Right forelimb (tissue), 1 donor: ENCODE measurements around the gene FDPS.
"Not testable (repeated sequence)": the region's sequence is repeated elsewhere in the genome, so short reads cannot be mapped to it uniquely, and the experiment has no call there.

Experiments
- DNase-seq: peaks from one replicate; pipeline ENCODE4 v3.0.0-alpha.2; 2018

The FDPS gene

DNA sequence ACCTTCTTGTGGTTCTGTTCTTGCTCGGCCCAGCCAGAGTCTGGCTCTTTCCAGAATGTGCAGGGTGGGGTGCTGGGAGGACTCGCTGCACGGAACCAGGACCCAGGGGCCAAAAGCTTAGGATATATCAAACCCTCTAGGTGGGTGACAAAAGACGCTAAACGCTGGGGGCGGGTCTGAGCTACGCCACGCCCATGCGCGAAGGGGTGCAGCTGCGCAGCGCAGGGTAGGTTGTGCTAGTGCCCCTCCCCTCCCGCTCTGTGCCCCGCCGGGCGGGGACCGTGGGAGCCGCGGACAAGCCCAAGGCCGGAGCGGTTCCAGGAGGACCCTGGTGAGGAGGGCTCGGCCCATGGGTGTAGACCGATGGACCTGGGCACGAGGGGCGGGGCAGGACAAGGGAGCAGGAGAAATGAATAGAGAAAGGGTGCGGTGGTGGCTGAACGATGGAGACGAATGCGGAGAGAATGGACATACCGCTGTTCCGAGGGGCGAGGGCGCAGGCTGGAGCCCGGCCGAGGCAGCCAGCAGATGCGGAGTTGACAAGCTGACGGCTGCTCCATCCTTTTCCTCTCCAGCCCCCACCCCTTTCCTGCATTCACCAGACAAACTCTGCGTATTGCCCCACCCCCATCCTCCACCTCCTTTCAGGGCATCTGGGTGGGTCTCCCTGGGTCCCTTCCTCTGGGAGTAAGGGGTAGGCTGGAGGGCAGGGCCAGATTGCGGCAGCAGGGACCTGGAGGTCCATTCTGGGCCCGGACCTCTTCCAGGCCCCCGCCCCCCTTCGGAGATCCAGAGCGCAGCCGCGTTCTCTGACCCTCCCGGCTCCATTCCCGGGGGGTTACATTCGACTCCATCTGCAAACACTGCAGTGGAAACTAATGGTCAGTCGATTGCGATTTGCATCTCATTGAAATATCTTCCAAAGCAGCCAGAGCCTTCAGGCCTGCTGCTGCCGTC, 12.3 kb downstream of the FDPS start, which contains the start of gene RUSC1:
TSS of gene RUSC1 (plus strand) at position 234 of the 957 bp plus-strand sequence. CDS start 880 bp downstream, outside the sequence.
- DNase-seq, result peak; percentile 81

DNA sequence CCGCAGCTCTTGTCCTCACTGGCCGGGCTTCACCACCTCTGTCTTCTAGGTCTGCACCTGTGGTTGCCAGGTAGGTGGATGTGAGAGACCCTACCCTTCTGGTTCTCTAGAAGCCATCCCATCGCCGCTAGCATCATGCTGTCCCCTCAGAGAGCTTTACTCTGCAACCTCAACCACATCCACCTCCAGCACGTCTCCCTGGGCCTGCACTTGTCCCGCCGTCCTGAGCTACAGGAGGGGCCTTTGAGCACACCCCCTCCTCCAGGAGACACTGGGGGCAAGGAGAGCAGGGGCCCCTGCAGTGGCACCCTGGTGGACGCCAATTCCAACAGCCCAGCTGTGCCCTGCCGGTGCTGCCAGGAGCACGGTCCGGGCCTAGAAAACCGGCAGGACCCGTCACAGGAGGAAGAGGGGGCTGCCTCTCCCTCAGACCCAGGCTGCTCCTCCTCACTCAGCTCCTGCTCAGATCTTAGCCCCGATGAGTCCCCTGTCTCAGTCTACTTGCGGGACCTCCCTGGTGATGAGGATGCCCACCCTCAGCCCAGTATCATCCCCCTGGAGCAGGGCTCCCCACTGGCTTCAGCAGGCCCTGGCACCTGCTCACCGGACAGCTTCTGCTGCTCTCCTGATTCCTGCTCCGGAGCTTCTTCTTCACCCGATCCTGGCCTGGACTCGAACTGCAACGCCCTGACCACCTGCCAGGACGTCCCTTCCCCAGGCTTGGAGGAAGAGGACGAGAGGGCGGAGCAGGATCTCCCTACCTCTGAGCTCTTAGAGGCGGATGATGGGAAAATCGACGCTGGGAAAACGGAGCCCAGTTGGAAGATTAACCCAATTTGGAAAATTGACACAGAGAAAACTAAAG, 13.2 kb downstream of the FDPS start:
- DNase-seq, result no peak

DNA sequence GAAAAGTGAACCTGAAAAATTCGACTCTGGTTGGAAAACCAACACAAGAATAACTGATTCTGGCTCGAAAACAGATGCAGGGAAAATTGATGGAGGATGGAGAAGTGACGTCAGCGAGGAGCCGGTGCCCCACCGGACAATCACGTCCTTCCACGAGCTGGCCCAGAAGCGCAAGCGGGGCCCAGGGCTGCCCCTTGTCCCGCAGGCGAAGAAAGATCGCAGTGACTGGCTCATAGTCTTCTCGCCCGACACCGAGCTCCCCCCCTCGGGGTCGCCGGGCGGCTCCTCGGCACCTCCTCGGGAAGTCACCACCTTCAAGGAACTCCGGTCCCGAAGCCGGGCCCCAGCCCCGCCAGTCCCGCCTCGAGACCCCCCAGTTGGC, 13.9 kb downstream of the FDPS start:
- DNase-seq, result peak; percentile 82

DNA sequence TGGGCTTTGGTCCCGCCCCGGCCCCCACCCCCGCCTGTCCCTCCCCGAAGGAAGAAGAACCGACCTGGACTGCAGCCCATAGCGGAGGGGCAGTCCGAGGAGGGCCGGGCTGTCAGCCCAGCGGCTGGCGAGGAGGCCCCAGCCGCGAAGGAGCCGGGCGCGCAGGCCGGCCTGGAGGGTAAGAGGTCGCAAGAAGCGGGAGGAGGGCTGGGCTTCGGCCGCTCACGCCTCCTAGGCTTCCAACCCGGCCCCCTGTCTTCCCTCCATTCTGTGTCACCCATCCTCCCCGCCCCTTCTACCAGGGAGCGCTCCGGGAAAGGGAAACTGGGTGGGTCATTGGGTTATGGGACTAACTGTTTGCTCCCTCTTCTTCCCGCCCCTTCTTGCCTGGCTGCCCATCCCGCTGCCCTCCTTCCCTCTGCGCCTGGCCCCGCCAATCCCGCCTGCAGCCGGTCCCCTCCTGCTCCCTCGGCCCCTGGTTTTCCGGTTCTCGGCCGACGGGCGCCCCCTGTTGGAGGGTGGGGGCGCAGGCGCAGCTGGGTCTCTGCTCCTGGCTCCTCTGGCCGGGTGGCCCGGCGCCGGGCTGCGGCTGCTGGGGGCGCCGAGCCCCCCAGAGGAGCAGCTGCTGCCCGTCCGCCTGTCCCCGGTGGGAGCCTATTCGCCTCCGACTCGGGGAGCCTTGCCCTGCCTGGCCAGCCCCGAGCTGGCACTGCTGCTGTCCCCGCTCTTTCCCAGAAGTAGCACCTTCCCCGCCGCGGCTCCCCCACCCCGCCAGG, 14.5 kb downstream of the FDPS start:
- DNase-seq, result peak; percentile 96

DNA sequence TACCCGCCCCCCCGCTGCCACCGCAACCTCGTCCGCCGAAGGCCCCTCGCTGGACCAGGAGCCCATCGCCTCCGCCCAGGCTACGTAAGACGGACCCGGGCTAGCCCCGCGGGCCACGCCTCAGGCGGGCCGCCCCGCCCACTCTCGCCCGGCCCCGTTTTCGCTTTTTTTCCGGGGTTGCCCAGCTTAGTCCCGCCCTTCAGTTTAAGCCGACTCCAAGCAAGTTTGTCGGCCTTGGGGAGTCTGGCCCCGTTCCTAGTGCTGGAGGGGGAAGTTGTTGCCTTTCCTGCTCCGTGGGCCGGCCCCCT, 15.0 kb downstream of the FDPS start:
- peak; percentile 93 for DNase-seq

DNA sequence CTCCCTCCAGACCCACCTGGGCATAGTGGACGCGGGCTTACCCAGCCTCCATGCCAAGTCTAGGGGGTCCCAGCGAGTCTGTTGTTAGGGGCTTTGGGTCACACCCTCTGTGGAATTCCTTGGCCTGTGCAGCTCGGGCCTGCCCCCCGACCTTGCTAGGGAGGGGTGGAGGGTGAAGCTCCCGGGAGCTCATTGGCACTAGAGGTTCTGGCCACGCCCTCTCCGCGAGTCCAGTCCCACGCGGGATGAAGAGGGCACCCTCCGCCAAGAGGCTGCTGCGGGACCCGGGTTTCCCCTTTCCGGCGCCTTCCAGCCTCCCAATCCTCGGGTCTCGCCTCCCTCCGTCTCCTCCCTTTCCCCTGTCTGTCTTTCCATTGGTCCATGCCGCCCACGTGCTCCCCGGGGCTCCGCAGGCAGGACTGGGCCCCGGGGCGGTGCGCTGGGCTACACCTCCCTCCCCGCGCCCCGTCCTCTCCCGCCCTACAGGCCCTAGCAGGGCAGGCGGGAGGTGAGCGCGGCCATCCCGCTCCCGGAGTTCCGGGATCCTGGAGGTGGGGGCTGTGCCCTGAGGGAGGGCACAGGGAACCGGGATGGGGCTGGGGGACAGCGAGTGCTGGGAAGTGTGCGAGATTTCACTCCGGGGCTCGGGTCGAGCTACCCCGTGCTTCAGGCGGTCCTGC, 15.5 kb downstream of the FDPS start:
- peak; percentile 94 for DNase-seq

DNA sequence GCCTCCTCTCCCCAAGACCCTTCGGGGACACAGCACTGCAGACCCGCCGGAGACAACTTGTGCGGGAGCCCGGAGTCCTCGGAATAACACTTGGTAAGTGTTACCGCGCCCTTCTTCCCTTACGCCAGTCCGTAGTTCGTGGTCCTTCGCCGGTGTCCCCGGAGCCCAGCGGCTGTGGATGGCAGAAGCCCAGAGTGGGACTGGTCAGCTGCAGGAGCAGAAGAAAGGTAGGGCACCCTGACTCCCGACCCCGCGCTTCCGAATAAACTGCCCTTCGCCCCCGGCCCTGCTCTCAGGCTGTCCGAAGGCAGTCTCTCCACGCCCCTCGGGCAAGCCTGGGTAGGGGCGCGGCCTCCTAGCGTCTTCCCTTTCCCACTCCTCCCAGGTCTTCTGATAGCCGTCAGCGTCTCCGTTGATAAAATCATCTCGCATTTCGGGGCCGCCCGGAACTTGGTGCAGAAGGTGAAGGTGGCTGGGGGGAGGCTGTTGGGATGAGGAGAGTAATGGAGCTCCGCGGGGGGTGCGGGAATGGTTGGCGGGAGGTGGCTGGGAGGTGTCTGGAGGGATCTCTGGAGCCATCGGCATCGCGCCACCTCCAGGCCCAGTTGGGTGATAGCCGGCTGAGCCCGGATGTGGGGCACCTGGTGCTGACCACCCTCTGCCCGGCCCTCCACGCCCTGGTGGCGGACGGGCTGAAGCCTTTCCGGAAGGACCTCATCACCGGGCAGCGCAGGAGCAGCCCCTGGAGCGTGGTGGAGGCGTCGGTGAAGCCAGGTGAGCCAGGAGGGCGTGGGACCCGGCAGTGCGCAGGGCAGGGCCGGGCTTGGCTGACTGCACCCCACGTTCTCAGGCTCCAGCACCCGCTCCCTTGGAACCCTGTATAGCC, 16.3 kb downstream of the FDPS start:
- DNase-seq, result peak; percentile 63

DNA sequence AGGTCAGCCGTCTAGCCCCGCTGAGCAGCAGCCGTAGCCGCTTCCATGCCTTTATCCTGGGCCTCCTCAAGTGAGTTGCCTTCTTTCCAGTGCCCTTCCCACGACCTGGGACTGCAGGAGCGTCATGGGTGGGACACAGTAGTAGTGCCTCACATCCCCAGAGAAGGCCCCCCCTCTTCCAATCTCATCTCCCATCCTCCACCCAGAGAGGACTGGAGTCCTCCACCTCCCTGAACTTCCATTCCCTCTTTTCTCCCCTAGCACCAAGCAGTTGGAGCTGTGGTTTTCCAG, 16.9 kb downstream of the FDPS start:
- no peak for DNase-seq

DNA sequence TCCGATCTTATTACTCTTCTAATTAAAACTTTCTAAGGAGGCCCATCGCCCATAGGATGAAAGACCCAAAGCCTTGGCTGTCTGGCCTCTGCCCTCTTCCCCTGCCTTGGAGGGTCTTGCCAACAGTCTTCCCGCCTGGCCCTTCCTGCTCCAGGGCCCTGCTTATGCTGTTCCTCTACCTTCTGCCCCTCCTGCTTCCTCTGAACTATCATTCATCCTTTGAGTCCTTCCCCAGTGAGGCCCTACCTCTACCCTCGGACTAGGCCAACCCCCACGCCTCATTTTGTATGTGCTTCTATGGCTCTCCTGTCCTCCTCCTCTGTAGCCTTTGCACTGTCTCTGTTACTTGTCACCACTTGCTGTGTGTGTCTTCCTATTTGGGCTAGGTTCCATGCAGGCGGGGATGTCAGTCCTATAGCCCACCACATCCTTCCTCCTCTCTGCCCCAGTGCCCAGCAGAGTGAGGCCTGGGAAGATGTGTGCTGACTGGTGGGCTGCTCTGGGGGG, 17.4 kb downstream of the FDPS start:
- DNase-seq, result no peak

DNA sequence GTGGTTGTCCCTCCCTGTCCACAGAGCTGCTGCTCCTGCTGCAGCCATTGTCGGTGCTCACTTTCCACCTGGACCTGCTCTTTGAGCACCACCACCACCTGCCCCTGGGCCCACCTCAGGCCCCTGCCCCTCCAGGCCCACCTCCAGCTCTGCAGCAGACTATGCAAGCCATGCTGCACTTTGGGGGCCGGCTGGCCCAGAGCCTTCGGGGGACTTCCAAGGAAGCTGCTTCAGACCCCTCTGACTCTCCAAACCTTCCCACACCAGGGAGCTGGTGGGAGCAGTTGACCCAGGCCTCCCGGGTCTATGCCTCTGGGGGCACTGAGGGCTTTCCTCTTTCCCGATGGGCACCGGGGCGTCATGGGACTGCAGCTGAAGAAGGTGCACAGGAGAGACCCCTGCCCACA, 18.0 kb downstream of the FDPS start:
- DNase-seq, result no peak

DNA sequence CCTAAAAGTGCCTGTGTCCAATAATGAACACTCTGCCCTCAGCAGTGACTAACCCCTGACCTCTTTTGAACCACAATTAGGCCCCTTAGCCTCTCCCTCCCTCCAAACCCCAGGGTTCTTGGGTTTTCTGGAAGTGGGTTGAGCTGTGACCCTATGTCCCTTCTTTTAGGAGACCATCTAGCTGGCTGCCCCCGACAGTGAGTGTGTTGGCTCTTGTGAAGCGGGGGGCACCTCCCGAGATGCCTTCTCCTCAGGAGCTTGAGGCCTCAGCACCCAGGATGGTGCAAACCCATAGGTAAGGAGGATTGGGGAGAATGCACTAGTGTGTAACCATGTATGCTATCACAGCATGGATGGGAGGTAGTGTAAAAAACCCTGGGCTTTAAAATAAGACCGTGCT, 19.3 kb downstream of the FDPS start:
- DNase-seq, result no peak

DNA sequence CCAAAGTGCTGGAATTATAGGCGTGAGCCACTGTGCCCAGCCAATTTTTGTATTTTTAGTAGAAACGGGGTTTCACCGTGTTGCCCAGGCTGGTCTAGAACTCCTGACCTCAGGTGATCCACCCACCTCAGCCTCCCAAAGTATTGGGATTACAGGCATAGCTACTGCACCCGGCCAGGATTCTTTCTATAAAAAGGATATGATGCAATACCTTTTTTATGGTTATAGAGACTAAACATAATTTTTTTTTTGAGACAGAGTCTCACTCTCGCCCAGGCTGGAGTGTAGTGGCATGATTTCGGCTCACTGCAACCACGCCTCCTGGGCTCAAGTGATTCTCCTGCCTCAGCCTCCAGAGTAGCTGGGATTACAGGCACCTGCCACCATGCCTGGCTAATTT, 20.2 kb downstream of the FDPS start:
- not testable (repeated sequence) for DNase-seq

DNA sequence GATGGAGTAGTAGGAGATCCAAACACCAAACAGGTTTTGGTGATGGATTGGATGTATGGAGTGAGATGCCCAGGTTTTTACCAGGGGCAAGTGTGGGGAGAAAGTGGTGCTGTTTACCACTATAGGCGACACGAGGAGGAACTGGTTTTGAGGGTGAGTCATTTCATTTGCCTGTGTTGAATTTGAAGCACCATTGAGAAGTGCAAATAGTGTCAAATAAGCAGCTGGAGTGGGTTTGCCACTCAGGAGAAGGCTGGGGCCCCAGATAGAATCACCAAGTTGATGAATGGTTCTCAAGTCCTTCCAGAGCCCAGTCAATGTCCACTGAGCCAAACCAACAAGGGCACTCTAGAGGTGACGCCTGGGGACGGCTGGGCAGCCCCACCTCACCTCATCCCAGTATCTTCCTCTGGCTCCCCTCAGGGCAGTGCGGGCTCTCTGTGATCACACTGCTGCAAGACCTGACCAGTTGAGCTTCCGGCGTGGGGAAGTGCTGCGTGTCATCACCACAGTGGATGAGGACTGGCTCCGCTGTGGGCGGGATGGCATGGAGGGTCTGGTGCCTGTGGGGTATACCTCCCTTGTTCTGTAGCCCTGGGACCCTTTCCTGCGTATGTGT, 21.4 kb downstream of the FDPS start:
- DNase-seq, result no peak

DNA sequence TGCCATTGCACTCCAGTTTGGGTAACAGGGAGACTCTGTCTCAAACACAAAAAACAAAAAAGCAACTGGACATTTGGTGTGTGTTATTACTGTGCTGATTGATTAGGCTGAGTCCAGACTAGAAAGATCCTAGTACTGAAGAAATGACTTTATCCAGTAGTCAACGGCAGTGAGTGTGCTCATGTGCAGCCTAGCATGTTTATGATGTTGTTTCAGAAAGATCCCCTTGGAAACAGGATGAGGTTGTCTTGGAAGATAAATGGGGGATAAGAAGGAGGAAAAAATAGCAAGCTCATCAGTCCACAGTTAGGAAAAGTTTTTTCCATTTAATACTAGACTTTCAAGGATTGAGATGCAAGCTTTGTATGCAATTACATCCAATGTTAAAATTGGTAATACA, 26.3 kb downstream of the FDPS start:
- no peak for DNase-seq

DNA sequence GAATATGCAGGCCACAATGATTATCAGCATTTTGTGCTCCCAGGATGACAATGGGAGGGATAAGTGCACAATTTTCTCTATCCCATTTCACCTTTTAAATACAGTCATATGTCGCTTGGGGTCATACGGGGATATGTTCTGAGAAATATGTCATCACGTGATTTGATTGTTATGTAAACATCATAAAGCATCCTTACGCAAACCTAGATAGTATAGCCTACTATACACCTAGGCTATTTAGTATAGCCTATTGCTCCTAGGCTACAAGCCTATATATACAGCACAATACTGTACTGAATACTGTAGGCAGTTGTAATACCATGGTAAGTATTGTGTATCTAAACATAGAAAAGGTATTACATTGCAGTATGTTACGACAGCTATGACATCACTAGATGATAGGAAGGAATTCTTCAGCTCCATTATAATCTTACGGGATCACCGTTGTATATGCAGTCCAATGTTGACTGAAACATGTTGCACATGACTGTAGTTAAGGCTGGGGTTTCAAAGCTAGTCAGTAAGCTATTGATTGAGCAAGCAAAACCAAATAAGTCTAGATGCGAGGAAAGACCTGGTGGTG, 30.9 kb downstream of the FDPS start:
- no peak for DNase-seq

DNA sequence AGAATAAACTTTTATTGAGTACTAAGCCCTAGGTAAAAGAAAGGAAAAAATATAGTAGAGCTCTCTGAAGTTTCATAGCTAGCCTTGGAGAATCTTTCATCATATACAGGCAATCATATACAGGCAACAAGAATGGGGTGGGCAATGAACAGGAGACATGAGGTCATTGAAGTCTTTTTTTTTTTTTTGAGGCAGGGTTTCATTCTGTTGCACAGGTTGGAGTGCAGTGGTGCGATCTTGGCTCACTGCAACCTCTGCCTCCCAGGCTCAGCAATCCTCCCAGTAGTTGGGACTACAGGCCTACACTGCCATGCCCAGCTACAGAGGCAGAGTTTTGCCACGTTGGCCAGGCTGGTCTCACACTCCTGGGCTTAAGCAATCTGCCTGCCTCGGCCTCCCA, 34.2 kb downstream of the FDPS start:
- no peak for DNase-seq

DNA sequence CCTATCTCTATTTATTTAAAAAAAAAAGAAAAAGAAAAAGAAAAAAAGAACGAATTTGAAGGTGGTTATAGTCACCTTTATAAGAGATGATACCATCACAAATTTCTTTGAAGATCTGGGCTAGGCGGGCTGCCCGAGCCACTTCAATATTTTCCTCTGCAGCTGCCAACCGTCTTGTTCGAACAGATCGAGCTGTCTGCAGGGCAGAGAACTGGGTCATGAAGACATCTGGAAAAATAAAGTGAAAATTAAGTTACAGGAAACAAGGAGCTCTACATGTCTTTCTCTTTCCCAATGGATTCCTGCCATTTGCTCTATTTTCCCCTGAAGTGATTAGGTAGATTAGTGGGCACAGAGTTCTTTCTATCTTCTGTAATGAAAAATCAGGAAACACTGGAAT, 44.0 kb downstream of the FDPS start:
- DNase-seq, result peak; percentile 51

DNA sequence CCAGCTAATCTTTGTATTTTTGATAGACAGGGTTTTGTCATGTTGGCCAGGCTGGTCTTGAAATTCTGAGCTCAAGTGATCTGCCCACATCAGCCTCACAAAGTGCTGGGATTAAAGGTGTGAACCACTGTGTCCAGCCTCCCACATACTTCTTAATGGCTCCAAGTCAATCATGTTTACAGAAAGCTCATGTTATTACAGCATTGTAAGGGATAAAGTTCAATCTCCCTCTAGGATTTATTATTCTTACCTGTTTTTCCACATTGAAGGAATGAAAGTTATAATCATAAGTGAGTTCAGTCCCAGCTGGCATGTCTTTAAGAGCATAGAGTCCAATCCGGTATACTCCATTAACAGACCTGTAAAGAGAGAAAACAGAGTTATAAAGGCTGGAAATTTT, 51.4 kb downstream of the FDPS start:
- DNase-seq, result no peak
